ENCODE measurements around the gene FAM151A. TPM values are rescaled to one million over a fixed set of nuclear protein-coding genes. Genes with fewer than 3 reads are reported as not detected.

The FAM151A gene
- polyA plus RNA-seq: not detected in 2 replicates

GRCh38 chr1:54623216-54624007 lies at the start of gene FAM151A:
TSS of gene FAM151A (minus strand) at chr1:54623525. CDS start at chr1:54623395, 130 bp downstream.

GRCh38 chr1:54640863-54641836 lies 17.8 kb upstream of the FAM151A start, which contains the start of gene MROH7:
TSS of gene MROH7 (plus strand) at chr1:54641786. CDS start at chr1:54652927, 11,141 bp downstream.

Other genes with a start within 250 kb of the FAM151A start
- 16.9 and 21.9 TPM in 2 replicates for gene SSBP3, start 217.1 kb downstream of the FAM151A start, polyA plus RNA-seq
- gene ACOT11, start 75.3 kb downstream of the FAM151A start, polyA plus RNA-seq: 0.85 and 0.95 TPM in 2 replicates
- 0.11 and 1.2 TPM in 2 replicates for gene MROH7, start 18.3 kb upstream of the FAM151A start, polyA plus RNA-seq
- 19.8 and 23.2 TPM in 2 replicates for gene TTC4, start 92.3 kb upstream of the FAM151A start, polyA plus RNA-seq
- gene PARS2, start 141.0 kb upstream of the FAM151A start, polyA plus RNA-seq: 1.3 and 3.0 TPM in 2 replicates
- not detected in 2 replicates for gene TTC22, start 177.8 kb upstream of the FAM151A start, polyA plus RNA-seq

Data from Purkinje cell (primary cell).